HCT116 (cell line): ENCODE data around the gene MEP1B. TPM values are rescaled to one million over a fixed set of nuclear protein-coding genes. Genes with fewer than 3 reads are reported as not detected.

Source experiments
- ATAC-seq: fragments of 200-7000 bp; cut with Tn5 transposase; 2 replicates; pipeline ENCODE4 v1.9.1; 2020; ENCODE audit warnings: mild to moderate bottlenecking, moderate library complexity
- BruUV-seq: library from RNA; stranded (reverse); fragments of 400-500 nt; replicated peaks from 2 replicates; lab custom pipeline; 2021; lab: Mats Ljungman, UMichigan
- CTCF ChIA-PET: fragments of 300-600 bp; sonication (Branson Sonifier 250); formaldehyde crosslinking; loops from one replicate; lab custom pipeline; 2021; ENCODE audit warnings: antibody characterized with exemption; lab: Charles Lee
- POLR2A ChIA-PET: fragments of 300-600, 350-600 bp; sonication (Branson Sonifier 250); formaldehyde crosslinking; loops from one replicate; lab custom pipeline; 2021; ENCODE audit warnings: antibody characterized with exemption; lab: Charles Lee
- RAD21 ChIA-PET, 2 experiments: fragments of 300-600 bp; sonication (Branson Sonifier 250); formaldehyde crosslinking; loops; one replicate each; lab custom pipeline; 2023; ENCODE audit warnings: low total read pairs in 2 of 2; ENCODE audit not compliant: uncharacterized antibody in 2 of 2, unreplicated experiment in 2 of 2, low non-redundant PET in 1 of 2; lab: Charles Lee
- DNase-seq: peaks from one replicate; pipeline ENCODE4 v3.0.0-alpha.2; 2010; ENCODE audit warnings: low read depth, low spot score
- H2AFZ ChIP-seq: fragments of 200-600 bp; shearing (Covaris generic), sonication (generic); 2 replicates; pipeline ENCODE4 v1.6.1; 2017; ENCODE audit warnings: low read depth, mixed run types, mixed read lengths, antibody characterized with exemption, low read length; ENCODE audit not compliant: poor library complexity, severe bottlenecking
- H3K27ac ChIP-seq: 2 replicates; pipeline ENCODE4 v1.5.1; 2012; ENCODE audit warnings: low read depth, low read length
- H3K27me3 ChIP-seq: fragments of 200-600 bp; sonication (generic); 2 replicates; pipeline ENCODE4 v1.6.1; 2016; ENCODE audit warnings: mixed run types, low read length, mixed read lengths; ENCODE audit not compliant: insufficient read depth
- H3K36me3 ChIP-seq, 2 experiments: fragments of 200-500 bp in 1 of 2; fragments of 200-600 bp in 1 of 2; sonication (Bioruptor generic) in 1 of 2; sonication (generic) in 1 of 2; 2 replicates each; pipeline versions ENCODE4 v1.5.1 to v1.6.1; 2014 to 2016; ENCODE audit warnings: low read length in 2 of 2, inconsistent platforms in 1 of 2, mixed read lengths in 1 of 2, mixed run types in 1 of 2; ENCODE audit not compliant: insufficient read depth in 2 of 2, control insufficient read depth in 1 of 2
- H3K4me1 ChIP-seq, 2 experiments: fragments of 200-600 bp in 1 of 2; sonication (generic) in 1 of 2; 2 replicates each; pipeline versions ENCODE4 v1.5.1 to v1.6.1; 2012 to 2017; ENCODE audit warnings: low read length in 2 of 2, inconsistent platforms in 1 of 2, mild to moderate bottlenecking in 1 of 2, mixed read lengths in 1 of 2, mixed run types in 1 of 2, moderate library complexity in 1 of 2; ENCODE audit not compliant: insufficient read depth in 2 of 2, control insufficient read depth in 1 of 2
- H3K4me2 ChIP-seq: fragments of 200-600 bp; sonication (generic); 2 replicates; pipeline ENCODE4 v1.6.1; 2017; ENCODE audit warnings: mixed run types, low read length, mixed read lengths
- H3K4me3 ChIP-seq, 2 experiments: fragments of 200-600 bp in 1 of 2; sonication (generic) in 1 of 2; replicated peaks in 1 of 2; 2 replicates each; pipeline ENCODE4 v1.5.1; 2011 to 2016; ENCODE audit warnings: low read length in 2 of 2, control low read depth in 1 of 2, low read depth in 1 of 2, mild to moderate bottlenecking in 1 of 2, mixed read lengths in 1 of 2, mixed run types in 1 of 2
- H3K79me2 ChIP-seq: fragments of 200-600 bp; sonication (generic); 2 replicates; pipeline ENCODE4 v1.6.1; 2017; ENCODE audit warnings: mild to moderate bottlenecking, mixed run types, low read length, moderate library complexity, mixed read lengths; ENCODE audit not compliant: insufficient read depth
- H3K9ac ChIP-seq: fragments of 200-600 bp; sonication (generic); 2 replicates; pipeline ENCODE4 v1.6.1; 2016; ENCODE audit warnings: low read length, mixed read lengths
- H3K9me2 ChIP-seq: fragments of 200-600 bp; sonication (generic), shearing (Covaris generic); 2 replicates; pipeline ENCODE4 v1.6.1; 2017; ENCODE audit warnings: mixed run types, mild to moderate bottlenecking, moderate library complexity; ENCODE audit not compliant: insufficient read depth
- H3K9me3 ChIP-seq, 2 experiments: fragments of 200-500 bp in 1 of 2; fragments of 200-600 bp in 1 of 2; sonication (Bioruptor generic) in 1 of 2; sonication (generic) in 1 of 2; 2 replicates each; pipeline ENCODE4 v1.6.1; 2014 to 2017; ENCODE audit warnings: low read length in 2 of 2, mixed read lengths in 2 of 2, inconsistent platforms in 1 of 2, low read depth in 1 of 2, mild to moderate bottlenecking in 1 of 2, mixed run types in 1 of 2, moderate library complexity in 1 of 2; ENCODE audit not compliant: control insufficient read depth in 1 of 2, insufficient read depth in 1 of 2
- H4K20me1 ChIP-seq: fragments of 200-600 bp; sonication (generic), shearing (Covaris generic); 2 replicates; pipeline ENCODE4 v1.6.1; 2017; ENCODE audit warnings: mixed run types, mild to moderate bottlenecking, moderate library complexity; ENCODE audit not compliant: insufficient read depth
- CEBPB ChIP-seq: IDR thresholded peaks from 2 replicates; pipeline ENCODE4 v1.6.1; 2012; ENCODE audit warnings: low read depth
- EZH2phosphoT487 ChIP-seq: fragments of 200-600 bp; IDR thresholded peaks from 2 replicates; pipeline ENCODE4 v1.6.1; 2018; ENCODE audit warnings: antibody characterized with exemption, borderline replicate concordance
- JUND ChIP-seq: IDR thresholded peaks from 2 replicates; pipeline ENCODE4 v1.6.1; 2012
- RAD21 ChIP-seq: IDR thresholded peaks from 2 replicates; pipeline ENCODE4 v1.6.1; 2012; ENCODE audit warnings: low read depth, mild to moderate bottlenecking
- SIN3A ChIP-seq: IDR thresholded peaks from 2 replicates; pipeline ENCODE4 v1.6.1; 2012; ENCODE audit warnings: low read depth
- YY1 ChIP-seq: IDR thresholded peaks from 2 replicates; pipeline ENCODE4 v1.6.1; 2011; ENCODE audit warnings: low read length, low read depth, moderate library complexity, mild to moderate bottlenecking; ENCODE audit not compliant: insufficient replicate concordance; ENCODE audit errors: extremely low read depth
- ZBTB33 ChIP-seq: IDR thresholded peaks from 2 replicates; pipeline ENCODE4 v1.6.1; 2011; ENCODE audit warnings: mild to moderate bottlenecking, low read length, moderate library complexity; ENCODE audit not compliant: insufficient replicate concordance; ENCODE audit errors: extremely low read depth
- ZFX ChIP-seq: fragments of 450-650 bp; IDR thresholded peaks from 2 replicates; pipeline ENCODE4 v1.6.1; 2017
- intact Hi-C: fragments of 100-400 bp; cut with micrococcal nuclease; formaldehyde crosslinking; loops from 2 replicates; pipeline ENCODE4 v1.10.0; 2022
- total RNA-seq: library from RNA; stranded (reverse); gene quantifications from one replicate; pipeline ENCODE4 v1.2.1, GENCODE V29; 2021; ENCODE audit not compliant: unreplicated experiment

The MEP1B gene
- total RNA-seq, 1 experiment from 2014 or later, result not detected

- ATAC-seq (no peak), DNase-seq (no peak)
- no peak overlapping the region for H2AFZ ChIP-seq
- POLR2A ChIA-PET, result no interaction called here
- no peaks in the 10 kb centered on the region for H3K9me2 ChIP-seq
- intact Hi-C loops, result no loop called here
- no peaks in the 10 kb centered on the region for H4K20me1 ChIP-seq
- CTCF ChIA-PET, result interaction anchor here (1.2 kb wide), 1 partner anchor 14 kb away, joined by 4 read pairs; no protein-coding TSS in a partner anchor
- H3K27me3 ChIP-seq, result 0 out of 2 replicates have a peak, but pooled peaks cover 3% of the 10 kb centered on the region
- H3K4me3 ChIP-seq, result no peak overlapping the region
- H3K27ac ChIP-seq, result no peak overlapping the region
- H3K36me3 ChIP-seq, result no peaks in the 10 kb centered on the region
- RAD21 ChIA-PET, result no interaction called here
- H3K79me2 ChIP-seq, result no peaks in the 10 kb centered on the region
- H3K4me1 ChIP-seq, result no peaks in the 10 kb centered on the region
- no peak overlapping the region for H3K9ac ChIP-seq
- TF ChIP-seq RAD21 (no peak), SIN3A (no peak), YY1 (no peak), JUND (no peak), EZH2phosphoT487 (no peak), ZFX (no peak), CEBPB (no peak), ZBTB33 (no peak)
- no peaks in the 10 kb centered on the region for H3K9me3 ChIP-seq
- BruUV-seq, result no TSS peak
- H3K4me2 ChIP-seq, result no peak overlapping the region
Measured at GRCh38 chr18:32257084-32257785, 67.4 kb downstream of the MEP1B start.
